Transverse colon (tissue), 4 donors: ENCODE measurements around the gene PSAP.

Experiments used
- EP300 ChIP-seq: sonication (generic); formaldehyde crosslinking; IDR thresholded peaks from one replicate; pipeline ENCODE4 v1.6.1; 2017; ENCODE audit warnings: antibody characterized with exemption, low read depth
- POLR2AphosphoS5 ChIP-seq, 3 donors: sonication (generic); formaldehyde crosslinking; IDR thresholded peaks; one replicate each; pipeline ENCODE4 v1.6.1; 2016; ENCODE audit warnings: antibody characterized with exemption in 3 of 3
- TF ChIP-seq, protein P1 (sequence below), 5 experiments: fragments of 200-600 bp in 3 of 5; fragments of 450-650 bp in 2 of 5; sonication (generic) in 3 of 5; IDR thresholded peaks; 1 replicate in 2 of 5; 2 replicates in 3 of 5; pipeline ENCODE4 v1.5.1; 2016 to 2017; ENCODE audit warnings: antibody characterized with exemption in 5 of 5, inconsistent platforms in 3 of 5, mild to moderate bottlenecking in 2 of 5, moderate library complexity in 1 of 5

DNA sequence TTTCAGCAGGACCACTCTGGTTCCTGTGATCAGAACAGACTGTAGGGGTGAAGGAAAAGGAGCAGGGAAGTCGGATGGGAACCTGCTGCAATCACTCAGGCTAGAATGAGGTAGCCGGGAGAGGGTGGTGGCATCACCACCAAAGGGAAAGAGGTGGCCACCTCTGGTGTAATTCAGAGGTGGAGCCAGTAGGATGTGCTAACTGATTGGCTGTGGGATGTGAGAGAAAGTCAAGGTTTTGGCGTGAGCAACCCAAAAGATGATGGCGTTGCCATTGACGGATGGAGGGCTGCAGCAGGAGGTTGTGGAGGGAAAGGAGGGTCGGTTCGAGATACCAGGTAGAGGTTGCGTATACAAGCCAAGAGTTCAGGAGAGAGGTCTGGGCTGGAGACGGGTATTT is 70.3 kb downstream of the PSAP start:
- TF ChIP-seq, protein P1, sequence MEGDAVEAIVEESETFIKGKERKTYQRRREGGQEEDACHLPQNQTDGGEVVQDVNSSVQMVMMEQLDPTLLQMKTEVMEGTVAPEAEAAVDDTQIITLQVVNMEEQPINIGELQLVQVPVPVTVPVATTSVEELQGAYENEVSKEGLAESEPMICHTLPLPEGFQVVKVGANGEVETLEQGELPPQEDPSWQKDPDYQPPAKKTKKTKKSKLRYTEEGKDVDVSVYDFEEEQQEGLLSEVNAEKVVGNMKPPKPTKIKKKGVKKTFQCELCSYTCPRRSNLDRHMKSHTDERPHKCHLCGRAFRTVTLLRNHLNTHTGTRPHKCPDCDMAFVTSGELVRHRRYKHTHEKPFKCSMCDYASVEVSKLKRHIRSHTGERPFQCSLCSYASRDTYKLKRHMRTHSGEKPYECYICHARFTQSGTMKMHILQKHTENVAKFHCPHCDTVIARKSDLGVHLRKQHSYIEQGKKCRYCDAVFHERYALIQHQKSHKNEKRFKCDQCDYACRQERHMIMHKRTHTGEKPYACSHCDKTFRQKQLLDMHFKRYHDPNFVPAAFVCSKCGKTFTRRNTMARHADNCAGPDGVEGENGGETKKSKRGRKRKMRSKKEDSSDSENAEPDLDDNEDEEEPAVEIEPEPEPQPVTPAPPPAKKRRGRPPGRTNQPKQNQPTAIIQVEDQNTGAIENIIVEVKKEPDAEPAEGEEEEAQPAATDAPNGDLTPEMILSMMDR (IDR thresholded peaks at IDR 0.05) = no peak
- TF ChIP-seq POLR2AphosphoS5 (IDR thresholded peaks at IDR 0.05) = no peak
- no peak for TF ChIP-seq EP300
